Measurements from ENCODE around the gene CCDC102A. TPM values are rescaled to one million over a fixed set of nuclear protein-coding genes. Genes with fewer than 3 reads are reported as not detected.
A peak's percentile ranks its signal among the peaks of the same experiment; 100 is the strongest.

The CCDC102A gene
- total RNA-seq, 4 donors from 2014 or later = 13.1 to 34.9 (median 18.9) TPM

- TF ChIP-seq CTCF (IDR thresholded peaks at IDR 0.05) (no peak), POLR2A (IDR thresholded peaks at IDR 0.05) (no peak)
- H3K4me1 ChIP-seq = no peaks in the 10 kb centered on the region
- no peaks in the 10 kb centered on the region for H3K36me3 ChIP-seq
- WGBS, 2 donors = 85 to 88% methylated on average over 4 of the region's 4 CpGs
- intact Hi-C loops (cut with DNase I) = no loop called here
- no peak for DNase-seq
- H3K27me3 ChIP-seq = no peaks in the 10 kb centered on the region
- H3K9me3 ChIP-seq = no peaks in the 10 kb centered on the region
- no peak overlapping the region for H3K27ac ChIP-seq
- H3K4me3 ChIP-seq (replicated peaks in 1 of 3) = no peak overlapping the region
Observed at GRCh38 chr16:57493767-57494166, 42.6 kb downstream of the CCDC102A start.

GRCh38 chr16:57489229-57489628, 47.1 kb downstream of the CCDC102A start:
- no peaks in the 10 kb centered on the region for H3K27me3 ChIP-seq
- H3K4me1 ChIP-seq = peaks cover 15 to 22% of the 10 kb centered on the region in 2 donors
- intact Hi-C loops (cut with DNase I) = no loop called here
- H3K9me3 ChIP-seq = no peaks in the 10 kb centered on the region
- WGBS, 2 donors = 96 to 97% methylated on average over 5 of the region's 5 CpGs
- TF ChIP-seq POLR2A (IDR thresholded peaks at IDR 0.05) (no peak), CTCF (IDR thresholded peaks at IDR 0.05) (no peak)
- no peaks in the 10 kb centered on the region for H3K36me3 ChIP-seq
- no peak overlapping the region for H3K4me3 ChIP-seq (replicated peaks in 1 of 3)
- no peak for DNase-seq
- H3K27ac ChIP-seq = no peak overlapping the region

- no peaks in the 10 kb centered on the region for H3K36me3 ChIP-seq
- intact Hi-C loops (cut with DNase I) = no loop called here
- peak overlapping the region in 1 of 3 donors; percentile 68 for H3K4me3 ChIP-seq (replicated peaks in 1 of 3)
- peaks cover 15 to 22% of the 10 kb centered on the region in 2 donors for H3K4me1 ChIP-seq
- no peak overlapping the region for H3K27ac ChIP-seq
- no peak for TF ChIP-seq CTCF (IDR thresholded peaks at IDR 0.05)
- no peaks in the 10 kb centered on the region for H3K9me3 ChIP-seq
- 89 to 93% methylated on average over 8 of the region's 8 CpGs for WGBS, 2 donors
- no peak for DNase-seq
- no peaks in the 10 kb centered on the region for H3K27me3 ChIP-seq
Observed at GRCh38 chr16:57486858-57487834, 49.2 kb downstream of the CCDC102A start.

GRCh38 chr16:57485916-57486857, 50.2 kb downstream of the CCDC102A start, which contains the start of gene DOK4:
DOK4 (minus strand) TSS chr16:57486493; CDS start chr16:57479507, 6,986 bp downstream.
- Histone ChIP-seq H3K36me3 (no peaks in the 10 kb centered on the region), H3K27ac (peak within 1 kb of the TSS in 2 of 3 donors; percentile 44 to 56), H3K4me3 (replicated peaks in 1 of 3) (peak within 1 kb of the TSS; percentile 22 to 68 (median 61)), H3K4me1 (peaks cover 15 to 22% of the 10 kb centered on the region in 2 donors), H3K9me3 (no peaks in the 10 kb centered on the region), H3K27me3 (no peaks in the 10 kb centered on the region)
- intact Hi-C loops (cut with DNase I) = no loop called here
- TF ChIP-seq CTCF (IDR thresholded peaks at IDR 0.05) (no peak), POLR2A (IDR thresholded peaks at IDR 0.05) (peak in 1 of 2 donors; percentile 56)
- peak; percentile 82 to 83 for DNase-seq
- WGBS, 2 donors = 5 to 6% methylated on average over 15 to 19 of the region's 73 CpGs

Data from thyroid gland (tissue), 4 donors.